Epithelial cell of proximal tubule (primary cell): Measurements from ENCODE around the gene ADAMTSL3. TPM values are rescaled to one million over a fixed set of nuclear protein-coding genes. Genes with fewer than 3 reads are reported as not detected.

Experiments used
- DNase-seq: peaks from one replicate; pipeline ENCODE4 v3.0.0-alpha.2; 2011; ENCODE audit warnings: low read depth
- H3K4me3 ChIP-seq: 2 replicates; pipeline ENCODE4 v1.5.1; 2011; ENCODE audit warnings: low read depth, mild to moderate bottlenecking, low read length
- total RNA-seq: library from RNA; depleted of rRNA; stranded (reverse); fragments of >200 nt; gene quantifications from 2 replicates; pipeline ENCODE4 v1.2.3, GENCODE V29; 2015
- TF ChIP-seq, protein P1 (sequence below): conservative IDR thresholded peaks from 2 replicates; pipeline ENCODE4 v1.5.1; 2012; ENCODE audit warnings: low read depth, mild to moderate bottlenecking, low read length

Gene ADAMTSL3
- total RNA-seq, 1 donor from 2014 or later = 0.58 TPM

DNA sequence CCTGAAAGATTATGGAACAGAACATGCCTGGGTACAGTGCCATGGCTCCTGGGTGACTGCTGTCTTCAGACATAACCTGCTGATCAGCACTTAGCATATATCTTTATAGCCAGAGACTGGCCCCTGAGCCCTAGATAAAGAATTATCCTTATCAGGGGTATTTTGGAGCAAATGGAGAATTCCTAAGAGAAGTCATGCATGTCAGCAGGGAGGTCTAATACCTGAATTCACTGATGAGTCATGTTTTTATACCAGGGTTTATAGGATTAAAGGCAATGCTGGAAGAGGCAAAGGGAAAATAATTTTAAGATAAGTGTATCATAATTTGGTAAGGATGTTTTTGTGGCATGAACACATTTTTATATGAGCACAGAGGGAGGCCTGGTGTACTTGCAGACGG is 159.8 kb downstream of the ADAMTSL3 start:
- no peak overlapping the region for H3K4me3 ChIP-seq
- DNase-seq = no peak
- TF ChIP-seq, protein P1, sequence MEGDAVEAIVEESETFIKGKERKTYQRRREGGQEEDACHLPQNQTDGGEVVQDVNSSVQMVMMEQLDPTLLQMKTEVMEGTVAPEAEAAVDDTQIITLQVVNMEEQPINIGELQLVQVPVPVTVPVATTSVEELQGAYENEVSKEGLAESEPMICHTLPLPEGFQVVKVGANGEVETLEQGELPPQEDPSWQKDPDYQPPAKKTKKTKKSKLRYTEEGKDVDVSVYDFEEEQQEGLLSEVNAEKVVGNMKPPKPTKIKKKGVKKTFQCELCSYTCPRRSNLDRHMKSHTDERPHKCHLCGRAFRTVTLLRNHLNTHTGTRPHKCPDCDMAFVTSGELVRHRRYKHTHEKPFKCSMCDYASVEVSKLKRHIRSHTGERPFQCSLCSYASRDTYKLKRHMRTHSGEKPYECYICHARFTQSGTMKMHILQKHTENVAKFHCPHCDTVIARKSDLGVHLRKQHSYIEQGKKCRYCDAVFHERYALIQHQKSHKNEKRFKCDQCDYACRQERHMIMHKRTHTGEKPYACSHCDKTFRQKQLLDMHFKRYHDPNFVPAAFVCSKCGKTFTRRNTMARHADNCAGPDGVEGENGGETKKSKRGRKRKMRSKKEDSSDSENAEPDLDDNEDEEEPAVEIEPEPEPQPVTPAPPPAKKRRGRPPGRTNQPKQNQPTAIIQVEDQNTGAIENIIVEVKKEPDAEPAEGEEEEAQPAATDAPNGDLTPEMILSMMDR = no peak

DNA sequence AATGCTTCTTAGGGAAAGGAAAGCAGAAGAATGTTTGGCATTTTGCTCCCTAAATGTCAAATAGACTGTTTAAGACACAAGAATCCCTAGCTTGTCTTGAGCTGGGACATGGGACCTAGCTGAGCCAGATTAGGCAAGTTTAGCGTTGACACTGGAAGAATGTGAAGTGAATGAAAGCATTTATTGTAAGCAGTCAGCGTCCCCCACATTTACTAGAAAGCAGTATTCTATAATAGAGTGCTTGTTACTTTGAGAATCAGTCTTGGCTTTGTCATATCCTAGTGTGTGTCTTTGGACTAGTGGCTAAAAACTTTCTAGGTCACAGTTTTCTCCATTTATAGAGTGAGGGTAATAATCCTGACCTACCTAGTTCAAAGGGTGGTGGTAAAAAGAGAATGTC is 161.6 kb downstream of the ADAMTSL3 start:
- DNase-seq = no peak
- TF ChIP-seq, protein P1 = no peak
- H3K4me3 ChIP-seq = no peak overlapping the region

DNA sequence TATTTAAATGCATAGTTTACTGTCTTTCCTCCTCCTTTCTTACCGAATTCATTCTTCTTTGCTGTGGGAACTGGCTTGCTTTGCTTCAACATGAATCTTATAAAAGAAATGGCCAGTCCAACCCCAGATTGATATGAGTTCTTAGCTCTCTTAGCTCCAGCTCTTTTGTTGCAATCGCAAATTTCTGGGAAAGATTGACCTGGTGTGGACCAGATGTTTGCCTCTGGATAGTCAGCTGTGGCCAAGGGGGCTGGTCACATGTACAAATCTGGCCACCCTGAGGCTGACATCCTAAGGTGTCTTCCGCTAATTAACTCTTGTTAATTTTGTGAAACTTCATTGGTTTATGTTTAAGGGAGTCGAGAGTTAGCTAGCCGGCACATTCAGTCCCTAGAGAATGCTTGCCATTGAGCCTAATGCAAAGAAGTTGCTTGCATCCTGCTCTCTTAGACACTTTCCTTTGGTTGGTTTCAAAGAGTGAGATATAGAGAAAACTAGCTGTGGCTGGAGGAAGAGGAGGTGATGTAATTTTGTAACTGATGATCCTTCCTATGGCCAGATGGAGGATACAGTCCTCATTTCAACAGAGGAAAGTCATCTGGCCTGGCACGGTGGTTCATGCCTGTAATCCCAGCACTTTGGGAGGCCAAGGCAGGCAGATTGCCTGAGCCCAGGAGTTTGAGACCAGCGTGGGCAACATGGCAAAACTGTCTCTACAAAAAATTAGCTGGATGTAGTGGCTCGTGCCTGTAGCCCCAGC is 162.4 kb downstream of the ADAMTSL3 start:
- TF ChIP-seq, protein P1 = no peak
- no peak for DNase-seq

DNA sequence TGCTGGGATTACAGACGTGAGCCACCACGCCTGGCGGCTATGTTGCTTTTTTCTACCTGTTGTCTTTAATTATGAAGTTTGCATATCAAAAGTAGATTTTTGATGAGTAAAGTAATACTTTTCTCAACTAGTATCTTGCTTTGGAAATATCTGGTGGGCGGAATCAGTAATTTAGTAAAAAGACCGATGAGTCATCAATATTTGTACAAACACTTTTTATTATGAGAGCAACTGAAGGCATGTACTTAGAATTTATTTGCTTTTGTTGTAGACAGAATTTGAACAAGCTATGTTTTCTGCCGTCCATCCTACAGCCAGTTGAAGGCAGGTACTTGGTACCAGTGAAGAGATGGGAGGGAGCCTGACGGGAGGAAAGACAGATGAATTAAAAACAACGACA is 164.7 kb downstream of the ADAMTSL3 start:
- TF ChIP-seq, protein P1 = no peak

More for the DNA sequence above, 162.4 kb downstream of the ADAMTSL3 start:
- no peak overlapping the region for H3K4me3 ChIP-seq

DNA sequence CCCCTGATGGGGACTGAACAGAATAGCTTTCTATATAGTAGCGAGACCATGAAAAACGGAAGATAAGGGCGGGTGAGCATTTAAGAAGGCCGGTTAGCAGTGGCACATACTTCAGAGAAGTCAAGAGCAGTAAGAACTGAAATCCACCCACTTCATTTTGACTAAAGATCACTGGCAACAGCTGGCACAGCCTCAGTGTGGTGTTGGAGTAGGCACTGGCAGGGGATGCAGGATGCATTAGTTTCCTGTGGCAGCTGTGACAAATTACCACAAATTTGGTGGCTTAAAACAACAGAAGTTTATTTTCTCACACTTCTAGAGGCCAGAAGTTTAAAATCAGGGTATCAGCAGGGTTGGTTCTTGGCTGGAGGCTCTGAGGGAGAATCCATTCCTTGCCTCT is 176.5 kb downstream of the ADAMTSL3 start:
- no peak for DNase-seq
- H3K4me3 ChIP-seq = no peak overlapping the region
- TF ChIP-seq, protein P1 = no peak

More for the DNA sequence above, 164.7 kb downstream of the ADAMTSL3 start:
- no peak overlapping the region for H3K4me3 ChIP-seq
- DNase-seq = no peak

DNA sequence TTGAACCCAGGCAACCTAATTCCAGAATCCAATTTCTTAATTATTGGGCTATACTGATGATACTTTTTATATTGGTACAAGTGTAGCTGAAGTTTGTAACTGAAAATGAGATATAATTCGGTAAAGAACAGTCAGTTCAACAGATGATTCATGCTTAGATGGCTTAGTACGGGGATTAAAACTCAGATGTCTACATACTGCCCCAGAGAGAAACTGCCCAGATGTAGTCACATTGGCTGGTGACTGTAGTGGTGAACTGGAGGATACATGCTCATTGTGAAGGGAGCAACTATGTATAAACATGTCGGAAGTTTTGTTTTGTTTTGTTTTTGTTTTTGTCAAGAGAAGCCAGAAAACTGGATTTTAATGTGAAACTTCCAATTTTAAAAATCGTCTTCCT is 179.6 kb downstream of the ADAMTSL3 start:
- DNase-seq = no peak
- TF ChIP-seq, protein P1 = no peak
- no peak overlapping the region for H3K4me3 ChIP-seq

DNA sequence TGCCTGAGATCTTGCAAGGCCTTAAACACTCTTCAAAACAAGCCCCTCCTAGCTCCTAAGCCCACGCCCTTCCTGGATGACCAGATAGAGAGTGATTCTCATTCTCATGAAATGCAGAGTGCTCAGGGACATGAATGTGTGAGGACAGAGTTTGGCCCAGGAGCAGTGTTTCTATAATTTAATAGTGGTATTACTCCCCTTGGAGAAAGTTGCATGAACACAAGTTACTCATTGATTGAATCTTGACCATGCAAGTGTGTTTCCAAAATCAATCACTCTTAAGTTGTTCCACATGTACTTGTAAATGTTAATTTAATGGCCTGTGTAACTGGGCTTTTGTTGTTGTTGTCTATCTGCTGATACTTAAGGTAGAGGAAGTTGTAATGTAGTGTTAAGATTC is 181.6 kb downstream of the ADAMTSL3 start:
- TF ChIP-seq, protein P1 = no peak
- H3K4me3 ChIP-seq = no peak overlapping the region
- DNase-seq = peak; percentile 25
